OCI-LY3 (cell line): Measurements from ENCODE around the gene AHR.

Experiments used
- CTCF ChIP-seq: fragments of 200-600, 300-600 bp; sonication (generic); IDR thresholded peaks from 2 replicates; pipeline ENCODE4 v1.5.1; 2014; ENCODE audit warnings: antibody characterized with exemption, low read length, low read depth
- EZH2phosphoT487 ChIP-seq: fragments of 200-600 bp; shearing (Covaris generic); IDR thresholded peaks from 2 replicates; pipeline ENCODE4 v1.6.1; 2018; ENCODE audit warnings: antibody characterized with exemption, mixed run types, low read depth

GRCh38 chr7:17298840-17299482 is 509 bp downstream of the AHR start:
- TF ChIP-seq CTCF (no peak), EZH2phosphoT487 (no peak)
